ENCODE measurements around the gene ZNHIT1. TPM values are rescaled to one million over a fixed set of nuclear protein-coding genes. Genes with fewer than 3 reads are reported as not detected.

Gene ZNHIT1
- 136 and 174 TPM in 2 replicates for total RNA-seq

GRCh38 chr7:101217388-101218235, at the start of gene ZNHIT1, which contains the start of gene PLOD3:
TSS of gene ZNHIT1 (plus strand) at chr7:101218165. CDS start at chr7:101218196, 31 bp downstream.
TSS of gene PLOD3 (minus strand) at chr7:101217581. CDS start at chr7:101217274, 307 bp downstream.

GRCh38 chr7:101180130-101180755, 37.7 kb upstream of the ZNHIT1 start, which contains the start of gene NAT16:
TSS of gene NAT16 (minus strand) at chr7:101180293. CDS start at chr7:101174807, 5,486 bp downstream.

GRCh38 chr7:101200862-101201599, 16.9 kb upstream of the ZNHIT1 start, which contains the start of gene MOGAT3:
TSS of gene MOGAT3 (minus strand) at chr7:101201036. CDS start at chr7:101200854, 182 bp downstream.

GRCh38 chr7:101237206-101238067, 19.5 kb downstream of the ZNHIT1 start, which contains the start of gene CLDN15:
TSS of gene CLDN15 (minus strand) at chr7:101237802. CDS start at chr7:101237581, 221 bp downstream.

GRCh38 chr7:101244375-101245146, 26.6 kb downstream of the ZNHIT1 start, which contains the start of gene FIS1:
TSS of gene FIS1 (minus strand) at chr7:101245081. CDS start at chr7:101245004, 77 bp downstream.

Other genes starting within 250 kb of the ZNHIT1 start
- gene MUC12, start 248.6 kb upstream of the ZNHIT1 start, total RNA-seq: 5.5 and 11.2 TPM in 2 replicates
- gene MUC17, start 198.1 kb upstream of the ZNHIT1 start, total RNA-seq: not detected in 2 replicates
- 9.2 and 11.2 TPM in 2 replicates for gene TRIM56, start 132.7 kb upstream of the ZNHIT1 start, total RNA-seq
- 1,908 and 2,020 TPM in 2 replicates for gene SERPINE1, start 91.1 kb upstream of the ZNHIT1 start, total RNA-seq
- gene AP1S1, start 63.7 kb upstream of the ZNHIT1 start, total RNA-seq: 274 and 306 TPM in 2 replicates
- 0.53 and 1.2 TPM in 2 replicates for gene VGF, start 52.6 kb upstream of the ZNHIT1 start, total RNA-seq
- gene NAT16, start 37.9 kb upstream of the ZNHIT1 start, total RNA-seq: not detected in 2 replicates
- not detected in 2 replicates for gene MOGAT3, start 17.1 kb upstream of the ZNHIT1 start, total RNA-seq
- 111 and 114 TPM in 2 replicates for gene PLOD3, start 584 bp upstream of the ZNHIT1 start, total RNA-seq
- 3.5 and 4.9 TPM in 2 replicates for gene CLDN15, start 19.6 kb downstream of the ZNHIT1 start, total RNA-seq
- gene FIS1, start 26.9 kb downstream of the ZNHIT1 start, total RNA-seq: 232 and 308 TPM in 2 replicates
- 48.4 and 52.8 TPM in 2 replicates for gene IFT22, start 103.6 kb downstream of the ZNHIT1 start, total RNA-seq
- gene COL26A1, start 144.7 kb downstream of the ZNHIT1 start, total RNA-seq: not detected in 2 replicates

Data from myometrial cell (primary cell).